ES-I3 (cell line): ENCODE results near the gene TMEM168.
"Not testable (repeated sequence)": the region's sequence is repeated elsewhere in the genome, so short reads cannot be mapped to it uniquely, and the experiment has no call there.

ENCODE experiments used
- H3K36me3 ChIP-seq: 2 replicates; pipeline ENCODE4 v1.6.1; 2013; ENCODE audit warnings: mild to moderate bottlenecking, low read length, control low read depth, moderate library complexity; ENCODE audit not compliant: insufficient read depth
- H3K4me1 ChIP-seq: 2 replicates; pipeline ENCODE4 v1.6.1; 2013; ENCODE audit warnings: mild to moderate bottlenecking, control low read depth, low read length; ENCODE audit not compliant: insufficient read depth
- H3K9ac ChIP-seq: 2 replicates; pipeline ENCODE4 v1.6.1; 2013; ENCODE audit warnings: low read depth, mild to moderate bottlenecking, low read length, moderate library complexity
- H3K9me3 ChIP-seq: 2 replicates; pipeline ENCODE4 v1.6.1; 2013; ENCODE audit warnings: mild to moderate bottlenecking, low read length, moderate library complexity; ENCODE audit not compliant: control insufficient read depth, insufficient read depth

TMEM168 gene

DNA sequence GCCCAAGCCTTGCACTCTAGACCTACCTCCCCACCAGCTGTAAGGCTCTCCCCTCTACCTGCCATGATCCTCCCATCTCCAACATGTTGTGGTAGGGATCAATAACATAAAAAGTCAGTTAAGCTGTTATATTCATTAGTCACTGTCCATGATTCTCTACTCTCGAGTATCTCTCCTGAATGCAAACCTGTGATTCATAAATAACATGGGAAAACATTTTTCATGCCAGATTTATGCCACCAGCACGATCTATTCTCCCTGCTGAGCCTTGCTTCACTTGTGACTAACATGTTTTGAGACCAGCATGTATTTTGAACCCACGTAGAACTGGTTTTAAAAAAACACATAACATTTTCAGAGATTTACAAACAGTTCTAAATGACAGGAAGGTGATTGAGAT lies 30.3 kb downstream of the TMEM168 start:
- H3K9me3 ChIP-seq = no peaks in the 10 kb centered on the region
- no peak overlapping the region for H3K9ac ChIP-seq
- H3K4me1 ChIP-seq = no peaks in the 10 kb centered on the region
- no peaks in the 10 kb centered on the region for H3K36me3 ChIP-seq

DNA sequence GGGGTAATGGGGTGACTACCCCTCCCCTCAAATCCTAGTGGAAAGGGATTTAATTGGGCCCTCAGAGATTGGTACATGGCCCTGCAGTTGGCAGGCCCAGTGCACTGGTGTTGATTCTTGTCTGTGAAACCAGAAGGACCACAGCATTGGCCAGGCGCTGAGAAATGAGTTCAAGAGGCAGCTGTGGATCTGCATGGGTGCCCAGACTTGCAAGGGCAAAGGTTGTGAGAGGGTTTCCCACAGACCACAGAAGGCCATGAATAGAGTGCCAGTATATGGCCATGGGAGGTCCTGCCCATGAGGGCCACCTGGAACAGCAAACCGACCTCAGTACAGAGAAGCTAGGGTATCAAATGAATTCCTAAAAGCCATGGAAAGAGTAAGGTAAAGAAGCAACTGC lies 32.9 kb downstream of the TMEM168 start:
- Histone ChIP-seq H3K36me3 (no peaks in the 10 kb centered on the region), H3K9ac (no peak overlapping the region), H3K4me1 (no peaks in the 10 kb centered on the region), H3K9me3 (no peaks in the 10 kb centered on the region)

DNA sequence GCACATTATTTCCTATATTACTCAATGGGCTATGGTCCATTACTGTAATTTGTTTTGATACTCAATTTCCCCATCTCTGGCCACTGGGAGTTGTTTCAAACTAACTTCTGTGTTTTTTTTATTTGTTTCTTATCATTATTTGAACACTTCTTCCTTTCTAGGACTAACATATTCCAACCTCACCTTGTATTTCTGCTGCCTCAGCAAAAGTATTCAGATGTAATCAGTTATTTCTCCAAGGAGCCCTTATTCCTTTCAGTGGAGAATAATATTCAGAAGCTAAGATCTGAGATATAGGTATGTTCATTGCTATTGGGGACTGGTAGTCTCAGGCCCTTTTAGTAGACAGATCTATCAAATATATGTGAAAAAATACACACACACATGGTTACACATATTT lies 36.9 kb downstream of the TMEM168 start:
- Histone ChIP-seq H3K9me3 (no peaks in the 10 kb centered on the region), H3K36me3 (no peaks in the 10 kb centered on the region), H3K9ac (no peak overlapping the region), H3K4me1 (no peaks in the 10 kb centered on the region)

DNA sequence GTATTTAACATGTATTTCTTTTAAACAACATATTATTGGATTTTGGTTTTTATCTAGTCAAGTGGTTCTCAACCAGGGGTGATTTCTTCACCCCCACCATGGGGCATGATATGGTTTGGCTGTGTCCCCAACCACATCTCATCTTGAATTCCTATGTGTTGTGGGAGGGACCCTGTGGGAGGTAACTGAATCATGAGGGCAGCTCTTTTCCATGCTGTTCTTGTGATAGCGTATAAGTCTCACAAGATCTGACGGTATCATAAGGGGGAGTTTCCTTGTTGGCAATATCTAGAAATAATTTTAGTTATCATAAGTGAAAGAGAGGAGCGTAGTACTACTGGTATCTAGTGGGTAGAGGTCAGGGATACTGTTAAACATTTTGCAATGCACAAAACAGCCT lies 37.6 kb downstream of the TMEM168 start:
- no peaks in the 10 kb centered on the region for H3K36me3 ChIP-seq
- H3K9me3 ChIP-seq = no peaks in the 10 kb centered on the region
- no peak overlapping the region for H3K9ac ChIP-seq
- no peaks in the 10 kb centered on the region for H3K4me1 ChIP-seq

DNA sequence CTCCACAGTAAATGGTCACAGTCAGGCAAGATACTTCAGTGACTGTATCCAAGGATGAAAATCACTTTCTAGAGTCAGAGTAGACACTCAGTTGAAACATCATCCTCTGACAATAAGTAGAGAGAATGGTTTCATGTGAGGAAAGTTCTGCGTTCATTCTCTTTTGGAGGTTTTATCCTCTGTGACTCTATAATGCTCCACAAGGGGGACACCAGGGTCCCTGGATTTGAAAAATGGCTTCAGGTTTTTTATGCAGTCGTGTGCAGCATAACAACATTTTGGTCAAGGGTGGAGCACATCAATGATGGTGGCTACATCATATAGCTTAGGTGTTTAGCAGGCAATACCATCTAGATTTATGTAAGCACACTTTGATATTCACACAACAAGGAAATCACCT lies 40.4 kb downstream of the TMEM168 start:
- no peaks in the 10 kb centered on the region for H3K36me3 ChIP-seq
- no peak overlapping the region for H3K9ac ChIP-seq
- no peaks in the 10 kb centered on the region for H3K4me1 ChIP-seq
- H3K9me3 ChIP-seq = no peaks in the 10 kb centered on the region

DNA sequence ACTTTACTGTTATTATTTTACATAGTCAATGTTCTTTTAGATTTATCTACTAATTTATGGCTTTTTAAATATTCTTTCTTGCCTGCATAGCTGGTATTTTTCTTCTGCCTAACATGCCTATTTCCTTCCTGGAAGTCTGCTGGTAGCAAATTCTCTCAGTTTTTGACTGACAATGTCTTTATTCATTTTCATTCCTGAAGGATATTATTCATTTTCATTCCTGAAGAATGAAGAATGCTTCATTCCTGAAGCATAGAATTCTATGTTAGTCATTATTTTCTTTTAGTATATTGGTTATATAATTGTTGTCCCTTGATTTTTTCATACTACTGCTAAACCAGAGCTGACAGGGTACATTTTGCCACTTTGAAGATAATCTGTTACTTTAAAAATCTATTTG lies 41.8 kb downstream of the TMEM168 start:
- Histone ChIP-seq H3K4me1 (no peaks in the 10 kb centered on the region), H3K36me3 (no peaks in the 10 kb centered on the region), H3K9me3 (no peaks in the 10 kb centered on the region), H3K9ac (no peak overlapping the region)

DNA sequence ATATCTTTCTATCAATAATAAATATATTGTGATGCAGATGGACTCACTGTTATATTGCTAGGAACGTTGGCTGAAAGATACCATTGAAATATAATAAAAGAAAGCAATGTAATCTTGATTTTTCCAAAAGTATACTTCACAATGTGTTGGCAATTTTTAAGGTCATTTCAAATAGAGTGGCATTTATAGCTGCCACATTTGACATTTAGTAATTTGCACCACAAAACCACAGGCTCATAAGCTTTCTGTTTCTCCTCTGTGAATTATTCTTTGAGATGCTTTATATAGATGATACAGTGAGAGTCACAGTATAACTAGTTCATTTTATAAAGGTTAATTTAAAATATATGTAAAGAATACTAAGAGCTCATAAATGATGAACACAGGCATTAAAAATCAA lies 44.6 kb downstream of the TMEM168 start:
- no peak overlapping the region for H3K9ac ChIP-seq
- H3K36me3 ChIP-seq = no peaks in the 10 kb centered on the region
- no peaks in the 10 kb centered on the region for H3K4me1 ChIP-seq
- no peaks in the 10 kb centered on the region for H3K9me3 ChIP-seq

DNA sequence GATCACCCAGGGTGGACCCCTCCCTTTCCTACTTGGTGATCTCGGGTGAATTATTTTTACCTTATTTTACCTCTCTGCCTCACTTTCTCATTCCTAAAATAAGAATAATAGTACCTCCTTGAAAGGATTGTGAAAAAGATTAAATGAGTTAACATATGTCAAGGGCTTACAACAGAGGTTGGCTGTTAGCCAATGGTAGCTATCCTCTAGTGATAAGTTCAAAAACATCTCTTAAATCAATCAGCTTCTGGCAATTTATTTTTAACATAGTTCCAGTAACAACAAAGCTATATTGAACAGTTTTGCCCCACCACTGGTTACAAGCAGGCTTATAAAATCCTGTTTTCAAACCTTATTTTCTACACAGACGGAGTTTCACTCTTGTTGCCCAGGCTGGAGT lies 45.4 kb downstream of the TMEM168 start:
- no peaks in the 10 kb centered on the region for H3K9me3 ChIP-seq
- no peaks in the 10 kb centered on the region for H3K4me1 ChIP-seq
- no peaks in the 10 kb centered on the region for H3K36me3 ChIP-seq
- no peak overlapping the region for H3K9ac ChIP-seq

DNA sequence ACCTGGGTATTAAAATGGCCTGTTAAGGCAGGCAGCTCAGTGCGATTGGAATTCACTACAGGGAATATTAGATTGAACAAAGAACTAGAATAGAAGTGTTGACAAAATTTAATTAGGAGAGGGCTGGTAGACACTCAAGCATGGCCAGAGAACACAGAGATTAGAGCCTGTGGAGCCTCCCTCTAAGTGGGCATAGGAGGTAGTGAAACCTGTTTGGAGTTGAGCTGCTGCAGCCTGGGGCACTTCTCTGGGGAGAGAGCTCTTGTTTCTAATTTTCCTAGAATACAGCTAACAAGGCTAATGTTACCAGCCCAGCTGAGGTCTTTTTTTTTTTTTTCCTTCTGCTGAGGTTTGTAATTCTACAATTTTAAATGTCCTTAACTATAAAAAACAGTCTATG lies 46.4 kb downstream of the TMEM168 start:
- Histone ChIP-seq H3K4me1 (no peaks in the 10 kb centered on the region), H3K9me3 (no peaks in the 10 kb centered on the region), H3K9ac (no peak overlapping the region), H3K36me3 (no peaks in the 10 kb centered on the region)

DNA sequence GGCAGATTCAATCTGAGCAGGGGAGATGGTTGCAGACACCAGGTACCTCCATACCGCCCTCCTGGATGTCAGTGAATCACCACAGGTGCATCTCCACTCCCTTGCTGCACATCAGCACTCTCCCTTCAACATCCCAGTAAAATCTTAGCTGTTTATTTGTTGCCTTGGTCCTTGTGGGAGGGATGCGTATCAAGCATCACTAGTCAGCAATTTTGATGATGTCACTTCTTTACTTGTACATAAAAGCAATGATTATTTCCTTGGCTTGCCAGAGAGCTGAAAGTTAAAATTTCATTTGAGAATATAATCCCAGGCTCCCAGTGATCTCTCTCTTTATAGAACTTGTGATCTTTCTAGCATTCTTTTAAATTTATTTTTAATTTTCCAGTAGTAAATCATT lies 49.5 kb downstream of the TMEM168 start:
- no peaks in the 10 kb centered on the region for H3K9me3 ChIP-seq
- no peak overlapping the region for H3K9ac ChIP-seq
- H3K4me1 ChIP-seq = no peaks in the 10 kb centered on the region
- H3K36me3 ChIP-seq = no peaks in the 10 kb centered on the region

DNA sequence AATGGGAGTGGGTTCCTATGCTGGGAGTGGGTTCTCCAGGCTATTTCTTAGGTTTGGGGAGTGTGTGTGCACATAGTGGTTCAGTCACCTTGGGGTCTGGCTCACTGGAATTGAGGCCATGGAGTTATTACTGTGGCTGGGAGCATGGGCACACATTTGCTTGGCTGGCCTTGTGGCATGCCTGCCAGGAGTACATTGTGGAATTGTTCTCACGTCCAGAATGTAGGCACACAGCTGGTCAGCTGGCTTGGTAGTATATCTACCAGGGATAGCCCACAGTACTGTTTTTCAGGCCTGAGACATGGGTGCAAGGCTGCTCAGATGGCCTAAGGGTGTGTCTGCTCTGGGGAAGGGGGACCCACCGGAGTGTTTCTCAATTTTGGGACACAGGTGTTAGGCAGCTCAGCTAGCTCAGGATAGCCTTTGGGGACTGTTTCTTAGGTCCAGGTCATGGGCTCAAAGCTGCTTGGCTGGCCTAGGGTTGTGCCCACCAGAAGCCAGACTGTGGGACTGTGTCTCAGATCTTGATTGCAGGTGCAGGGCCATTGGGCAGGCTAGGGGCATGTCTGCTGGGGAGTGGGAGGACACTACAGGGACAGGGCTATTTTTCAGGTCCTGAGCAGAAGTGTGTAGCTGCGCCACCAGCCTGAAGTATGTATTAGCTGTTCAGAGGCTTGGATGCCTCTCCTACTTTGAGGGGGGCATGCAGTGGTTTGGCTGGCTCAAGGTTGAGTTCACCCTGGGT lies 50.6 kb downstream of the TMEM168 start:
- H3K36me3 ChIP-seq = no peaks in the 10 kb centered on the region
- no peak overlapping the region for H3K9ac ChIP-seq
- H3K4me1 ChIP-seq = no peaks in the 10 kb centered on the region
- H3K9me3 ChIP-seq = no peaks in the 10 kb centered on the region

DNA sequence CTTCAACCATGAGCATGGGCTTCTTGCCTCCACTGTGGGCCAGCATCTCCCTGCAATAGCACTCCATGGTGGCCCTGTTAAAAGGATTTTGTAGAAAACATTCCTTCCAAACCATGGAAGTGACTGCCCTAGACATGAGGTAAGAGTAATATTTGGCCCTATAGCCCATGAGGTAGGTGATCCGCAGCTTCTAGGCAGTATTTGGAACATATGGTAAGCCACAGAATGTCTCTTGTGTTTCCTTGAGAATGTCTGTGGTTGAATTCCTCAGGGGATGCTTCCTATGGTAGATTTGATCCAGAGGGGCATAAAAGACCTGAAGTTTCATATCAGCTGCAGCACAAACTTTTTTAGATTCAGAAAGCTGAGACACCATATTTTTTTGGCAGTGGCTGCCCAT lies 54.9 kb downstream of the TMEM168 start:
- Histone ChIP-seq H3K4me1 (no peaks in the 10 kb centered on the region), H3K36me3 (no peaks in the 10 kb centered on the region), H3K9ac (no peak overlapping the region), H3K9me3 (no peaks in the 10 kb centered on the region)

DNA sequence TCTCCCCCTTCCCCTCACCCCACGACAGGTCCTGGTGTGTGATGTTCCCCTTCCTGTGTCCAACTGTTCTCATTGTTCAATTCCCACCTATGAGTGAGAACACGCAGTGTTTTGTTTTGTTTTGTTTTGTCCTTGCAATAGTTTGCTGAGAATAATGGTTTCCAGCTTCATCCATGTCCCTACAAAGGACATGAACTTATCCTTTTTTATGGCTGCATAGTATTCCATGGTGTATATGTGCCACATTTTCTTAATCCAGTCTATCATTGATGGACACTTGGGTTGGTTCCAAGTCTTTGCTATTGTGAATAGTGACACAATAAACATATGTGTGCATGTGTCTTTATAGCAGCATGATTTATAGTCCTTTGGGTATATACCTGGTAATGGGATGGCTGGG lies 58.9 kb downstream of the TMEM168 start:
- H3K4me1 ChIP-seq, H3K9me3 ChIP-seq, H3K36me3 ChIP-seq, H3K9ac ChIP-seq: not testable (repeated sequence)

DNA sequence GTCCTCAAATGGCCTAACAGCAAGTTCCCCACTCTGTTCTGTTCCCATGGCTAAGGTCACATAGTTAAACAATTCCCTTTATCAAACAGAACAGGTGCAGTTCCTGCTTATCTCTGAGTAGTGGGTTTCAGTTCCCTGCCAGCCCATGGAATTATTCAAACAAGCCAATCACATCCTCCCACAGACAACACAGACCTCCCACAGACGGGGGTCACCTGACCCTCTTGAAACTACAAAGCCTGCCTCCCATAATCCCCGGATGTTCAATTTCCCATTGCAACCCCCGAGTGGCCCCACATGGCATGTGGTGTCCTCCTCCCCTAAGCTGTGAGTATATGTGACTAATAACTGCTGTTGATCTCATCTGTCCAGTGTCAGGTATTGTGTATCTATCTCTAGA lies 64.1 kb downstream of the TMEM168 start:
- Histone ChIP-seq H3K36me3 (no peaks in the 10 kb centered on the region), H3K9ac (no peak overlapping the region), H3K4me1 (no peaks in the 10 kb centered on the region), H3K9me3 (no peaks in the 10 kb centered on the region)

DNA sequence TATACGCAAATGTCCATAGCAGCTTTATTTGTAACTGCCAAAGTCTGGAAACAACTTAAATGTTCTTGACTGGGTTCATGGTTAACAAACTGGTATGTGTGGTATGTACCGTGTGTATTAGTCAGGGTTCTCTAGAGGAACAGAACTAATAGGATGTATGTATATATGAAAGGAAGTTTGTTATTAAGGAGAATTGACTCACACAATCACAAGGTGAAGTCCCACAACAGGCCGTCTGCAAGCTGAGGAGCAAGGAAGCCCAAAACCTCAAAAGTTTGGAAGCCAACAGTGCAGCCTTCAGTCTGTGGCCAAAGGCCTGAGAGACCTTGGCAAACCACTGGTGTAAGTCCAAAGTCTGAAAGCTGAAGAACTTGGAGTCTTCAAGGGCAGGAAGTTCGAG lies 66.8 kb downstream of the TMEM168 start:
- Histone ChIP-seq H3K9me3 (no peaks in the 10 kb centered on the region), H3K36me3 (no peaks in the 10 kb centered on the region), H3K9ac (no peak overlapping the region), H3K4me1 (no peaks in the 10 kb centered on the region)

DNA sequence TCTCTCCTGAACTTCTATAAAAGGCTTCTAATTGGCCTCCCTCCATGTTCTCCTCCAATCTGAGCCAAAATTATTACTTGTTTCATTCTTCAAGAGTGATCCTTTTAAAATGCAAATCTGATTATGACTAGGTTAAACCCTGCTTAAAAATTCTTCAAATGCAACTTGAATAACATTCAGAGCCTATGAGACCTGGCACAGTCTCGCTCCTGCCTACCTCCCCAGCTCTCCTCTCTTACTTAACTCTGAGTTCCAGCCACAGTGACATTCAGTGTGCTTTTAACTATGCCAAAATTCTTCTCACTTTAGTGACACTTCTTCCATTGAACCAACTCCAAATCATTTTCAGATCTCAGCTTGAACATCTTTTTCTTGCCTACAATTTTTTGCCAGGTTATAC lies 68.8 kb downstream of the TMEM168 start:
- no peaks in the 10 kb centered on the region for H3K36me3 ChIP-seq
- H3K4me1 ChIP-seq = no peaks in the 10 kb centered on the region
- no peaks in the 10 kb centered on the region for H3K9me3 ChIP-seq
- no peak overlapping the region for H3K9ac ChIP-seq
